GM18520 (cell line): ENCODE measurements around the gene TAF4.
"Not testable (repeated sequence)": the region's sequence is repeated elsewhere in the genome, so short reads cannot be mapped to it uniquely, and the experiment has no call there.

Experiments
- ATAC-seq: cut with Tn5 transposase; IDR thresholded peaks from one replicate; pipeline ENCODE4 v1.9.1; 2021; ENCODE audit not compliant: unreplicated experiment

The TAF4 gene

DNA sequence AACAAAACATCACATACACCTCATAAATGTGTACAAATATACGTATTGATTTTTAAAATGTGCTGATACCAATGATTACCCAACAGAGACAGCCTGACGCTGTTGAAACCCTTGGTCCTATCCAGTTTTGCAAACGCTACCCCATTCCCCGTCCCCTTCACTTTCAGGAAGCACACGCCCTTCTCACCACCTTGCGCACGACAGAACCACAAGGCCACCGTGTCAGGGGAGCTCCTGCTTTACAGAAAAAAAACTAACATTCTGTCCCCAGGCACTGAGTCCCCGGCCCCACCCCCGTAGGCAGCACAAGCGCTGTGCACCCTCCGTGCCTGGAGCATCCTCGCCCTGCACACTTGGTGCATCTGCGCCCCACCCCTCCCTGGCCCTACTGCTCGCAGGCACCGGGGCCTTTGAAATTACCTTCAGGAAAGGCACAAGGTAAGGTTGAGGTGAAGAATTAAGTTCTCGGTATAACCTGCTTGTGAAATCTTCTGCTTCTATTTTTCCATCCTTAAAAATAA is 58.5 kb downstream of the TAF4 start:
- ATAC-seq = no peak

DNA sequence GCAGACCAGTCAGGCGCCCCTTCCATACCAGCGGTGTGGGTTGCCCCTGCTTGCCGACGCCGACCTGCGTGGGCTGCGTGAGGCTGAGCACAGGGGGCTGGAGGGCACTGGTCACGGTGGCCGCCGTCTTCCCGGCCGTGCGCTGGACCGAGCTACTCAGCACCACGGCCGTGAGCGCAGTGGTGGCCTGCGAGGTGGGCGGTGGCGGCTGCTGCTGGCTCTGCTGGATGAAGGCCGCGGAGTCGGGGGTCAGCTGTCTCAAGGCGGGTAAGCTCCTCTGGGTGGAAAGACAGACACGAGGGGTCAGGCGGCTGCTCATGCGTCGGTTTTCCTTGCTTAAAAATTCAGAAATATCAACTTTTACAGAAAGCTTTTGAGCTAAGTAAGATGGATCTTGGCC is 59.2 kb downstream of the TAF4 start:
- no peak for ATAC-seq

GRCh38 chr20:62004614-62005013 is 61.1 kb downstream of the TAF4 start:
- no peak for ATAC-seq

DNA sequence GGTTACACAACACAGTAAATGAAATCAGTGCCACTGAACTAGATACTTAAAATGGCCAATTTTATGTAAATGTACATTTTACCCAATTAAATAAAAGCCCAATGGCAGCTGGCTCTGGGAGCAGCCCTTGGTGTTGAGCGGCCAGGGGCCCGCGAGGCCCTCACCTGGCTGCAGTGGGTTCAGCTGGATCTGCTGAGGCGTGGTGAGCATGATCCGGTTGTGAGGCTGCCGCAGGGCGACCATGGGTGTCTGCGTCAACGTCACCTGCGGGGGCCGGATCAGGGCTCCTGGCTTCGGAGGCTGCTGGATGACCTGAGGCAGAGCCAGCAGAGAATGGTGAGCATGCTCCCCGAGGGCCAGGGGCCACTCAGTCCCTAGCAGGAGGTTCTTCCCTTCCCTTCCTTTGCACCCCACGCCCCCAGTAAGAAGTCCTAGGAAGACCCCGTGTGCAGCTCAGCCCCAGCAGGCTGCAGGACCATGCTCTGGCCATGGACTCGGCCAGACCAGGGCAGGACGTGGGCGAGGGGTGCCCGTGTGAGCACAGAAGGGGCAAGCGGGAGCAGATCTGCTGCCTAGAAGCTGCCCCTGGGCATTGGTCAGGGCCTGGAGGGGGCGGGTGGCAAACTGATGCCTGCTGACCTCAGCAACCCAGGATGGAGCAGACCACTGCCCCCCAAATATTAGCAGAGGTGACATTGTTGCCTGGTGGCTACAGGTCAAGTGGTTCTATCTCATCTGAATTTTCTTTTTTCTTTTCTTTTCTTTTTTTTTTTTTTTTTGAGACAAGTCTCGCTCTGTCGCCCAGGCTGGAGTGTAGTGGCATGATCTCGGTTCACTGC is 61.9 kb downstream of the TAF4 start:
- no peak for ATAC-seq

- no peak for ATAC-seq
Measured at GRCh38 chr20:62002882-62003480, 62.7 kb downstream of the TAF4 start.

- no peak for ATAC-seq
Measured at GRCh38 chr20:62001178-62001715, 64.4 kb downstream of the TAF4 start.

DNA sequence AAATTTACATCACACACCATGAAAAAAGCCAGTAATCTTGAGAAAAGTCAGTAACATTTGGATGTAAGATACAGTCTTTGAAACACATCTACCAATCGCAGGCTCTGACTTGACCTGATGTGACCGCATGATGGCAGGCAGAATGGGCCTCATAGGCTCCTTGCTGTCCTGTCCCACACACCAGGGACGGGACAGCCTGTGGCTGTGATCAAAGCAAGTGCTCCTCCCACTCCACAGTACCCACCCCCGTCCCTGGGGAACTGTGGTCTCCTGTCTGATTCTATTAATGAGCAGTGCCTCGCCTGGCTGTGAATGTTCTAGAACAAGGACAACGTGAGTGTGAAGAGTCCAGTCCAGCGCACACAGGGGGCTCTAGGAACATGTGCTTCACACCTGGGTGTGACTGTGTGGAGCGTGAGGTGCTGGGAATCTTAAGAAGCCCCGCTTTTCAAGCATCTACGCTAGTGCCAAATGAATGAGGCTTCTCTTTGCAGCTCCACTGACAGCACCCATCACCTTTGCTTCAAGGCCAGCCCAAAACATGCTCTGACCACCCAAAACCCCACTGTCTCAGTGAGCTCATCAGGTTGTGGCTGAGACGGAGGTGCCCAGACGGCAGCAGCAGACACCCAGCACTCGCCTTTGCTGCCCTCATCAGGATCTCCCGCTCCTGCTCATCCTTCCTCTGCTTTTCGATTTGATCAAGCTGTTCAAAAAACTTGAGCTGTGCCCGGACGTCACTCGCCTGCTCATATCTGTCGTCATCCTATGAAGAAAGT is 67.1 kb downstream of the TAF4 start:
- no peak for ATAC-seq

GRCh38 chr20:61997891-61998290 is 67.8 kb downstream of the TAF4 start:
- ATAC-seq = no peak

- no peak for ATAC-seq
Measured at GRCh38 chr20:61997372-61997771, 68.3 kb downstream of the TAF4 start.

- no peak for ATAC-seq
Measured at GRCh38 chr20:61994546-61994945, 71.1 kb downstream of the TAF4 start.

- no peak for ATAC-seq
Measured at GRCh38 chr20:61993058-61993457, 72.6 kb downstream of the TAF4 start.

GRCh38 chr20:61991476-61991875 is 74.2 kb downstream of the TAF4 start:
- ATAC-seq = no peak

GRCh38 chr20:61990484-61990883 is 75.2 kb downstream of the TAF4 start:
- ATAC-seq = no peak

DNA sequence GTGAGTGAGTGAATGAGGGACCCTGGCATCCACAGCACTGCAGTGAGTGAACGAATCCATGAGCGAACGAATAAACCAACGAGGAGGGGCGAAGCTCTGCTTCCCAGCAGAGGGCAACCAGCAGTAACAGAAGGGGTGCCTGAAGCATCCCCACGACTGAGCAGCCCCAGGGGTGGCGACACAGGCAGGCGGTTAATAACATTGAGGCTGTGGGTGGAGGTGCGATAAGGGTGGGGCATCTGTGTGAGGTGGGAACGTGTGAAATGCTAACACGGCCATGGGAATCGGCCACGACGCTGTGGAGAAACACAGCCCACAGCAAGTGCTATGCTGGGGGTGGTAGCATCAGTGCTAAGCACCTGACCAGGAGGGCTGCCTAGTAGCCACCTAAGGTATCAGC is 75.9 kb downstream of the TAF4 start:
- no peak for ATAC-seq

DNA sequence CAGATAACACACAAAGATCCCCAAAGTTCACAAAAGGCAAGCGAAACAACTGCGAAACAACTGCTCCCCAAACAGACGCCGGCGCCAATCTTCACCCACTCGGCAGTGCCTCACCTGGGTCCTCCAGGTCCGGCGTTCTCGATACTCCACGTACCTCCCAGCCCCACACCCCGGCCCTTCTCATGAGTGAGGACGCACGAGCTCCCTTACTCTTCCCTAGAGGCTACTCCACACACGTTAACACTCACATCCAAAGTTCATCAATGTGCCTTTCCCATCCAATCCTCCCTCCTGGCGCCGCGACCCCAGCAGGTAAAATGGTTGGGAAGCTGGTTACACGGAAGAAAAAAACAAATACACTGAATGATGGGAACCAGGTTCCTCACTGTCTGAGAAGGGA is 77.0 kb downstream of the TAF4 start:
- ATAC-seq = no peak

DNA sequence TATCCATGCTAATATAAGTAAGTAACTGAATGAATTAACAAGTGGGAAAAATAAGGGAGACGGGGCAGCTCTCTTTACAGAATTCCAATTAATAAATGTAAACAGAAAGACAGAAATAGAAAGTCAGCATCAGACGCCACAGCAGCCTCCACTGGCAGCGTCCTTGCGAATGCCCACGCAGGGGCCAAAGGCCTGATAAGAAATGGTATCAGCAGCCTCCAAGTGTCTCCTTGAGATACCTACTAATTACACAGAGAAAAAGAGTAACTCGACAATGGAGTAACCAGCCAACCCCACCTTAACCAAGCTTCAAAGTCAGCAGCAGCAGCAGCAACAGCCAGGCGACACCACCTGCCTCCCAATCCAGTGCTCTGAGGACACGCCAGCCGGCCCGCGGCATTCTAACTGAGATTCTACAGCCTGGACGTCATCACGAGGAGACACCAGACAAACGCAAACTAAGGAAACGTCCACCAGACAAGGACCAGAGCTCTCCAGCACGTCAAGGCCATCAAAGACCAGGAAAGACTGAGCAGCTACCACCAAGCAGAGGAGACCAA is 78.8 kb downstream of the TAF4 start:
- ATAC-seq = no peak

DNA sequence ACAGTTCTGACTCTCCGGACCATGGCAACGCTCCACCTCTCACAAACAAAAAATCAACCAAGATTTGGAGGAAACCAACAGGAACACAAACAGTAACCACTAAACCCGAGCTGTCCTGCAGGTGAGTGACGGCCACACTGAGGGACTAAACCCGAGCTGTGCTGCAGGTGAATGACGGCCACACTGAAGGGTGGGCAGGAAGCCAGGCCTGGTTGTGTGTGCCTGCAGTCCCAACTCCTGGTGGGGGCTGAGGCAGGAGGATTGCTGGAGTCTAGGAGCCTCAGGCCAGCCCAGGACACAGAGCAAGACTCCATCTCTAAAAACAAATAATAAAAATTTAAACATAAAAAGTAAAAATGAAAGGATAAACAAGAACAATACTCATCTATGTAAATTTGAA is 80.6 kb downstream of the TAF4 start:
- ATAC-seq = no peak

GRCh38 chr20:61984431-61984830 is 81.2 kb downstream of the TAF4 start:
- ATAC-seq = not testable (repeated sequence)

- no peak for ATAC-seq
Measured at GRCh38 chr20:61983965-61984364, 81.7 kb downstream of the TAF4 start.

DNA sequence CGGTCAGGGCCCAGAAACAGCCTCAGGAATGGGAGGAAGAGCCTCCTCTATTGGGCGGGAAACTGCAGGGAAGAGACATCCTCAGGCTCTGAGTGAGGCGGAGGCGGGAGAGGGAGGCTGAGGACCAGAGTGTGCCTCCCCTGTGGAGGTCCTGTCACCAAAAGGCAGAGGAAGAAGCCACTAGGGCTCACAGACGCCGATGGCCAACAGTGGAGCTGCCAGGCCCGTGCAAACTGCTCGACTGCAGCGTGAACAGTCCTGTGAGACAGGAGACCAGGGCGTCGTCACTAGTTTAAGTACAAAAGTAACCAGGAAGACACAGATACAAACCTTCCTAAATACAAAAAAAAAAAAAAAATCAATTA is 82.7 kb downstream of the TAF4 start:
- ATAC-seq = no peak
